ENCODE measurements around the gene SP110. TPM values are rescaled to one million over a fixed set of nuclear protein-coding genes. Genes with fewer than 3 reads are reported as not detected.

Gene SP110
- total RNA-seq, 2 experiments from 2014 or later: 59.4 to 63.7 TPM

- Mint-ChIP-seq H3K4me3 (no peak overlapping the region), H3K27me3 (no peaks in the 10 kb centered on the region), H3K27ac (peak overlapping the region; percentile 37), H3K36me3 (ENCODE audit: low read depth) (no peaks in the 10 kb centered on the region), H3K9me3 (no peaks in the 10 kb centered on the region), H3K4me1 (ENCODE audit: low read depth) (peaks cover 18% of the 10 kb centered on the region)
- H3K4me3 ChIP-seq (ENCODE audit: low read length): no peak overlapping the region
- intact Hi-C loops (cut with DNase I, micrococcal nuclease): no loop called here
- no peak for ATAC-seq (ENCODE audit: poor library complexity)
- ChIA-PET CTCF (interaction anchor here (1.1 to 1.6 kb wide), 2 partner anchors 12 to 33 kb away, joined by 3 to 4 read pairs; no protein-coding TSS in a partner anchor), POLR2A (interaction anchor here (1.3 kb wide), 1 partner anchor 16 kb away, joined by 6 read pairs; the partner anchor contains the start of gene SP110)
- H3K9me3 ChIP-seq (ENCODE audit: control insufficient read depth in 1 of 2, insufficient read depth in 1 of 2, low read length in 2 of 2): peaks cover 0 to 4% of the 10 kb centered on the region in 2 experiments
- no peaks in the 10 kb centered on the region for H3K27me3 ChIP-seq (ENCODE audit: control insufficient read depth in 1 of 2, insufficient read depth in 2 of 2, low read length in 2 of 2)
- peak in 4 of 14 experiments; percentile 6 to 53 (median 34) for DNase-seq
- H3K4me1 ChIP-seq (ENCODE audit: insufficient read depth, low read length): no peaks in the 10 kb centered on the region
- no peak overlapping the region for H3K27ac ChIP-seq (ENCODE audit: low read depth in 1 of 2, low read length in 2 of 2)
- TF ChIP-seq CTCF (IDR thresholded peaks at IDR 0.05): no peak
- H3K36me3 ChIP-seq (ENCODE audit: insufficient read depth, low read length): peaks cover 93% of the 10 kb centered on the region
Observed at GRCh38 chr2:230203110-230203676, 16.6 kb downstream of the SP110 start.

GRCh38 chr2:230202430-230203109 is 17.2 kb downstream of the SP110 start:
- H3K9me3 ChIP-seq (ENCODE audit: control insufficient read depth in 1 of 2, insufficient read depth in 1 of 2, low read length in 2 of 2): peaks cover 0 to 10% of the 10 kb centered on the region in 2 experiments
- DNase-seq: peak in 4 of 14 experiments; percentile 18 to 56 (median 46)
- intact Hi-C loops (cut with DNase I, micrococcal nuclease): no loop called here
- peaks cover 18% of the 10 kb centered on the region for H3K4me1 Mint-ChIP-seq (ENCODE audit: low read depth)
- POLR2A ChIA-PET: interaction anchor here (0.6 to 1.4 kb wide), 3 partner anchors 17 to 411 kb away, joined by 3 to 6 read pairs (median 4); partner anchors contain the start of gene SP110
- no peaks in the 10 kb centered on the region for H3K36me3 Mint-ChIP-seq (ENCODE audit: low read depth)
- CTCF ChIA-PET: interaction anchor here (1.1 to 1.6 kb wide), 2 partner anchors 12 to 32 kb away, joined by 3 to 4 read pairs; no protein-coding TSS in a partner anchor
- peak overlapping the region; percentile 37 for H3K27ac Mint-ChIP-seq
- no peaks in the 10 kb centered on the region for H3K27me3 ChIP-seq (ENCODE audit: control insufficient read depth in 1 of 2, insufficient read depth in 2 of 2, low read length in 2 of 2)
- H3K27ac ChIP-seq (ENCODE audit: low read depth in 1 of 2, low read length in 2 of 2): no peak overlapping the region
- H3K27me3 Mint-ChIP-seq: no peaks in the 10 kb centered on the region
- no peak overlapping the region for H3K4me3 ChIP-seq (ENCODE audit: low read length)
- H3K4me1 ChIP-seq (ENCODE audit: insufficient read depth, low read length): no peaks in the 10 kb centered on the region
- H3K4me3 Mint-ChIP-seq: no peak overlapping the region
- H3K9me3 Mint-ChIP-seq: no peaks in the 10 kb centered on the region
- peak; percentile 48 for ATAC-seq (ENCODE audit: poor library complexity)
- peaks cover 92% of the 10 kb centered on the region for H3K36me3 ChIP-seq (ENCODE audit: insufficient read depth, low read length)
- TF ChIP-seq CTCF (IDR thresholded peaks at IDR 0.05): no peak

- intact Hi-C loops (cut with DNase I, micrococcal nuclease): no loop called here
- H3K36me3 ChIP-seq (ENCODE audit: insufficient read depth, low read length): peaks cover 60% of the 10 kb centered on the region
- peaks cover 9% of the 10 kb centered on the region for H3K4me1 Mint-ChIP-seq (ENCODE audit: low read depth)
- H3K9me3 Mint-ChIP-seq: peaks cover 3% of the 10 kb centered on the region
- H3K4me3 Mint-ChIP-seq: no peak overlapping the region
- ChIA-PET POLR2A (no interaction called here), CTCF (interaction anchor here (0.9 kb wide), 1 partner anchor 9 kb away, joined by 3 read pairs; no protein-coding TSS in a partner anchor)
- DNase-seq (no peak), ATAC-seq (ENCODE audit: poor library complexity) (no peak)
- no peaks in the 10 kb centered on the region for H3K4me1 ChIP-seq (ENCODE audit: insufficient read depth, low read length)
- H3K36me3 Mint-ChIP-seq (ENCODE audit: low read depth): peaks cover 97% of the 10 kb centered on the region
- no peaks in the 10 kb centered on the region for H3K27me3 Mint-ChIP-seq
- no peak overlapping the region for H3K4me3 ChIP-seq (ENCODE audit: low read length)
- no peaks in the 10 kb centered on the region for H3K27me3 ChIP-seq (ENCODE audit: control insufficient read depth in 1 of 2, insufficient read depth in 2 of 2, low read length in 2 of 2)
- TF ChIP-seq CTCF (IDR thresholded peaks at IDR 0.05): no peak
- no peak overlapping the region for H3K27ac ChIP-seq (ENCODE audit: low read depth in 1 of 2, low read length in 2 of 2)
- H3K9me3 ChIP-seq (ENCODE audit: control insufficient read depth in 1 of 2, insufficient read depth in 1 of 2, low read length in 2 of 2): no peaks in the 10 kb centered on the region
- H3K27ac Mint-ChIP-seq: peak overlapping the region; percentile 24
Observed at GRCh38 chr2:230184727-230185578, 34.8 kb downstream of the SP110 start.

Data from CD4-positive, alpha-beta T cell (primary cell).